ENCODE measurements around the gene PRPF39. TPM values are rescaled to one million over a fixed set of nuclear protein-coding genes. Genes with fewer than 3 reads are reported as not detected.

The PRPF39 gene
- total and polyA plus RNA-seq, 2 of the 13 experiments (the other 11 are each of a cell fraction or from before 2014, with no cell fraction given): 44.2 to 65.0 TPM

DNA sequence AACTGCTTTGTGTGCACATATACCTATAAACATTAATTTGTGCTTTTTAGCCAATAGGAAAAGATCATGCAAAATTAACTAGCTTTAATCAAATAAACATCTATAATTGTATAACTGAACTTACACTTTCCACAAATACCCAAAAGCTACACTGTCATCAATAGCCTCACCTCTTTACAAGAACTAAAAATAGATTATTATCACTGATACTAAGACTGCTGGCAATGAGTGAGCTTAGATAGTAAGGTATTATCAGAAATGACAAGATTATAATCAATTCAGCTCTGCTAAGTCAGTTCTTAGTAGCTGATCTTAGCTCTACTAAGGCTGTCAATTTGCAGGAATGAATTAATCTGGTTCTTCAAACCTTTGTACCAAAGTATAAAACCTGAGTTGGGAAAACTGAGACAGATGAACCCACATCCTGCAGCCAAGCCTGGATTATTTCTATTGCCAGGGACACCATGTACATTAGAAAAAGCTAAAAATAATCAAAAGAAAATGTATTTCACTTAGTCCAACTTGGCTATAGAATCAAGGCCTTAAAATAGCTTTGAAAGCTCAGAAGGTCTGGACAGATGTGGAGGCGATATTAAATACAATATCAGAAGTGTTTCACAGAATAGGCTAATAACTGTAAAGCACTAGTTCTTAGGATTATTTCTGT is 45.2 kb downstream of the PRPF39 start (continued):
- TF ChIP-seq, protein P1, sequence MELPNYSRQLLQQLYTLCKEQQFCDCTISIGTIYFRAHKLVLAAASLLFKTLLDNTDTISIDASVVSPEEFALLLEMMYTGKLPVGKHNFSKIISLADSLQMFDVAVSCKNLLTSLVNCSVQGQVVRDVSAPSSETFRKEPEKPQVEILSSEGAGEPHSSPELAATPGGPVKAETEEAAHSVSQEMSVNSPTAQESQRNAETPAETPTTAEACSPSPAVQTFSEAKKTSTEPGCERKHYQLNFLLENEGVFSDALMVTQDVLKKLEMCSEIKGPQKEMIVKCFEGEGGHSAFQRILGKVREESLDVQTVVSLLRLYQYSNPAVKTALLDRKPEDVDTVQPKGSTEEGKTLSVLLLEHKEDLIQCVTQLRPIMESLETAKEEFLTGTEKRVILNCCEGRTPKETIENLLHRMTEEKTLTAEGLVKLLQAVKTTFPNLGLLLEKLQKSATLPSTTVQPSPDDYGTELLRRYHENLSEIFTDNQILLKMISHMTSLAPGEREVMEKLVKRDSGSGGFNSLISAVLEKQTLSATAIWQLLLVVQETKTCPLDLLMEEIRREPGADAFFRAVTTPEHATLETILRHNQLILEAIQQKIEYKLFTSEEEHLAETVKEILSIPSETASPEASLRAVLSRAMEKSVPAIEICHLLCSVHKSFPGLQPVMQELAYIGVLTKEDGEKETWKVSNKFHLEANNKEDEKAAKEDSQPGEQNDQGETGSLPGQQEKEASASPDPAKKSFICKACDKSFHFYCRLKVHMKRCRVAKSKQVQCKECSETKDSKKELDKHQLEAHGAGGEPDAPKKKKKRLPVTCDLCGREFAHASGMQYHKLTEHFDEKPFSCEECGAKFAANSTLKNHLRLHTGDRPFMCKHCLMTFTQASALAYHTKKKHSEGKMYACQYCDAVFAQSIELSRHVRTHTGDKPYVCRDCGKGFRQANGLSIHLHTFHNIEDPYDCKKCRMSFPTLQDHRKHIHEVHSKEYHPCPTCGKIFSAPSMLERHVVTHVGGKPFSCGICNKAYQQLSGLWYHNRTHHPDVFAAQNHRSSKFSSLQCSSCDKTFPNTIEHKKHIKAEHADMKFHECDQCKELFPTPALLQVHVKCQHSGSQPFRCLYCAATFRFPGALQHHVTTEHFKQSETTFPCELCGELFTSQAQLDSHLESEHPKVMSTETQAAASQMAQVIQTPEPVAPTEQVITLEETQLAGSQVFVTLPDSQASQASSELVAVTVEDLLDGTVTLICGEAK (IDR thresholded peaks at IDR 0.05): no peak
- TF ChIP-seq, protein P1 (CRISPR knock-in tag; IDR thresholded peaks at IDR 0.05): no peak
- TF ChIP-seq, protein P2, sequence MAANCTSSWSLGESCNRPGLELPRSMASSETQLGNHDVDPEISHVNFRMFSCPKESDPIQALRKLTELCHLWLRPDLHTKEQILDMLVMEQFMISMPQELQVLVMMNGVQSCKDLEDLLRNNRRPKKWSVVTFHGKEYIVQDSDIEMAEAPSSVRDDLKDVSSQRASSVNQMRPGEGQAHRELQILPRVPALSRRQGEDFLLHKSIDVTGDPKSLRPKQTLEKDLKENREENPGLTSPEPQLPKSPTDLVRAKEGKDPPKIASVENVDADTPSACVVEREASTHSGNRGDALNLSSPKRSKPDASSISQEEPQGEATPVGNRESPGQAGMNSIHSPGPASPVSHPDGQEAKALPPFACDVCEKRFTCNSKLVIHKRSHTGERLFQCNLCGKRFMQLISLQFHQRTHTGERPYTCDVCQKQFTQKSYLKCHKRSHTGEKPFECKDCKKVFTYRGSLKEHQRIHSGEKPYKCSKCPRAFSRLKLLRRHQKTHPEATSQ (CRISPR knock-in tag; IDR thresholded peaks at IDR 0.05; ENCODE audit: borderline replicate concordance): no peak
- TF ChIP-seq, protein P3, sequence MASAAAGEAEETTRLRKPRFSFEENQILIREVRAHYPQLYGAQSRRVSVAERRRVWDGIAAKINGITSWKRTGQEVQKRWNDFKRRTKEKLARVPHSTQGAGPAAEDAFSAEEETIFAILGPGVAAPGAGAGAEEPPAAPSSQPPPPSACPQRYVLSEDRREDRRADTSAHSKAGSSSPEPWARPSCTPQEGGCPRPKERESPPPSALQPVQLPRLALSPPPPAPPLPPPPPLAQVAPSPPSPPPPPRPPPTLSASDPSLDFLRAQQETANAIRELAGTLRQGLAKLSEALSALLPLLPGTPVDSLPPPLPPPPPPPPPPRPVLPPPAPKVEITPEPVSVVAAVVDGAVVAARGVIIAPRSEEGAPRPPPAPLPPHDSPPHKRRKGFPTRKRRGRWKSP (CRISPR knock-in tag; IDR thresholded peaks at IDR 0.05): no peak
- TF ChIP-seq ZNF382 (CRISPR knock-in tag; IDR thresholded peaks at IDR 0.05; ENCODE audit: borderline replicate concordance) (no peak), ATM (IDR thresholded peaks at IDR 0.05; ENCODE audit: borderline replicate concordance) (no peak)
- TF ChIP-seq, protein P4, sequence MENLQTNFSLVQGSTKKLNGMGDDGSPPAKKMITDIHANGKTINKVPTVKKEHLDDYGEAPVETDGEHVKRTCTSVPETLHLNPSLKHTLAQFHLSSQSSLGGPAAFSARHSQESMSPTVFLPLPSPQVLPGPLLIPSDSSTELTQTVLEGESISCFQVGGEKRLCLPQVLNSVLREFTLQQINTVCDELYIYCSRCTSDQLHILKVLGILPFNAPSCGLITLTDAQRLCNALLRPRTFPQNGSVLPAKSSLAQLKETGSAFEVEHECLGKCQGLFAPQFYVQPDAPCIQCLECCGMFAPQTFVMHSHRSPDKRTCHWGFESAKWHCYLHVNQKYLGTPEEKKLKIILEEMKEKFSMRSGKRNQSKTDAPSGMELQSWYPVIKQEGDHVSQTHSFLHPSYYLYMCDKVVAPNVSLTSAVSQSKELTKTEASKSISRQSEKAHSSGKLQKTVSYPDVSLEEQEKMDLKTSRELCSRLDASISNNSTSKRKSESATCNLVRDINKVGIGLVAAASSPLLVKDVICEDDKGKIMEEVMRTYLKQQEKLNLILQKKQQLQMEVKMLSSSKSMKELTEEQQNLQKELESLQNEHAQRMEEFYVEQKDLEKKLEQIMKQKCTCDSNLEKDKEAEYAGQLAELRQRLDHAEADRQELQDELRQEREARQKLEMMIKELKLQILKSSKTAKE (CRISPR knock-in tag; IDR thresholded peaks at IDR 0.05; ENCODE audit: borderline replicate concordance): no peak
- TF ChIP-seq, protein P5, sequence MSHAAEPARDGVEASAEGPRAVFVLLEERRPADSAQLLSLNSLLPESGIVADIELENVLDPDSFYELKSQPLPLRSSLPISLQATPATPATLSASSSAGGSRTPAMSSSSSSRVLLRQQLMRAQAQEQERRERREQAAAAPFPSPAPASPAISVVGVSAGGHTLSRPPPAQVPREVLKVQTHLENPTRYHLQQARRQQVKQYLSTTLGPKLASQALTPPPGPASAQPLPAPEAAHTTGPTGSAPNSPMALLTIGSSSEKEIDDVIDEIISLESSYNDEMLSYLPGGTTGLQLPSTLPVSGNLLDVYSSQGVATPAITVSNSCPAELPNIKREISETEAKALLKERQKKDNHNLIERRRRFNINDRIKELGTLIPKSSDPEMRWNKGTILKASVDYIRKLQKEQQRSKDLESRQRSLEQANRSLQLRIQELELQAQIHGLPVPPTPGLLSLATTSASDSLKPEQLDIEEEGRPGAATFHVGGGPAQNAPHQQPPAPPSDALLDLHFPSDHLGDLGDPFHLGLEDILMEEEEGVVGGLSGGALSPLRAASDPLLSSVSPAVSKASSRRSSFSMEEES (CRISPR knock-in tag; IDR thresholded peaks at IDR 0.05): no peak

All from HepG2 (cell line).